Neural cell (in vitro differentiated cells): ENCODE measurements around the gene ME3. TPM values are rescaled to one million over a fixed set of nuclear protein-coding genes. Genes with fewer than 3 reads are reported as not detected.

Source experiments
- H2AFZ ChIP-seq: fragments of 200-600, 300-800 bp; sonication (generic), shearing (Covaris generic); 2 replicates; pipeline ENCODE4 v1.6.0; 2014; ENCODE audit warnings: low read depth, mild to moderate bottlenecking, antibody characterized with exemption, low read length, moderate library complexity
- H3F3A ChIP-seq: fragments of 200-600 bp; shearing (Covaris generic); 2 replicates; pipeline ENCODE4 v1.6.1; 2016; ENCODE audit warnings: mild to moderate bottlenecking, moderate library complexity, mixed read lengths, antibody characterized with exemption, low read length; ENCODE audit not compliant: insufficient read depth, poor library complexity, severe bottlenecking
- H3K27ac ChIP-seq: fragments of 200-600, 300-800 bp; sonication (generic), shearing (Covaris generic); 2 replicates; pipeline ENCODE4 v1.5.1; 2014; ENCODE audit warnings: mild to moderate bottlenecking, low read length, moderate library complexity
- H3K27me3 ChIP-seq: fragments of 300-800, 200-600 bp; sonication (generic), shearing (Covaris generic); 2 replicates; pipeline ENCODE4 v1.6.0; 2014; ENCODE audit warnings: mild to moderate bottlenecking, low read depth, low read length, moderate library complexity; ENCODE audit not compliant: insufficient read depth
- H3K36me3 ChIP-seq: fragments of 300-800, 200-600 bp; sonication (generic), shearing (Covaris generic); 2 replicates; pipeline ENCODE4 v1.5.1; 2014; ENCODE audit warnings: mild to moderate bottlenecking, antibody characterized with exemption, low read length, moderate library complexity; ENCODE audit not compliant: insufficient read depth
- H3K4me2 ChIP-seq: fragments of 300-800, 200-600 bp; sonication (generic), shearing (Covaris generic); 2 replicates; pipeline ENCODE4 v1.6.0; 2014; ENCODE audit warnings: mild to moderate bottlenecking, low read length
- H3K4me3 ChIP-seq: fragments of 300-800, 200-600 bp; sonication (generic), shearing (Covaris generic); 2 replicates; pipeline ENCODE4 v1.5.1; 2014; ENCODE audit warnings: mild to moderate bottlenecking, low read length, moderate library complexity
- H3K79me2 ChIP-seq: fragments of 200-600 bp; shearing (Covaris generic); replicated peaks from 2 replicates; pipeline ENCODE4 v1.6.0; 2014; ENCODE audit warnings: mild to moderate bottlenecking, low read length, moderate library complexity; ENCODE audit not compliant: insufficient read depth
- H3K9ac ChIP-seq: fragments of 300-800, 200-600 bp; sonication (generic), shearing (Covaris generic); 2 replicates; pipeline ENCODE4 v1.6.1; 2016; ENCODE audit warnings: mild to moderate bottlenecking, low read length, mixed read lengths
- H3K9me2 ChIP-seq: fragments of 200-600 bp; shearing (Covaris generic); 2 replicates; pipeline ENCODE4 v1.6.1; 2016; ENCODE audit warnings: mild to moderate bottlenecking, low read length, mixed read lengths; ENCODE audit not compliant: insufficient read depth
- H3K9me3 ChIP-seq: fragments of 200-600, 300-800 bp; sonication (generic), shearing (Covaris generic); 2 replicates; pipeline ENCODE4 v1.6.1; 2016; ENCODE audit warnings: mild to moderate bottlenecking, mixed run types, low read length, moderate library complexity, mixed read lengths
- H4K20me1 ChIP-seq: fragments of 200-600 bp; shearing (Covaris generic); 2 replicates; pipeline ENCODE4 v1.6.1; 2016; ENCODE audit warnings: mild to moderate bottlenecking, mixed run types; ENCODE audit not compliant: insufficient read depth
- CTCF ChIP-seq: fragments of 450-650 bp; IDR thresholded peaks from 2 replicates; pipeline ENCODE4 v1.5.1; 2014; ENCODE audit warnings: antibody characterized with exemption, mild to moderate bottlenecking, moderate library complexity; ENCODE audit not compliant: poor library complexity, severe bottlenecking
- EP300 ChIP-seq: fragments of 450-650 bp; conservative IDR thresholded peaks from 2 replicates; pipeline ENCODE4 v1.6.1; 2014; ENCODE audit warnings: antibody characterized with exemption, mild to moderate bottlenecking, moderate library complexity; ENCODE audit not compliant: poor library complexity, severe bottlenecking
- EZH2 ChIP-seq: fragments of 200-600, 300-800 bp; shearing (Covaris generic), sonication (generic); IDR thresholded peaks from 2 replicates; pipeline ENCODE4 v1.6.1; 2014; ENCODE audit warnings: antibody characterized with exemption, low read length, borderline replicate concordance, mild to moderate bottlenecking; ENCODE audit not compliant: insufficient read depth, poor library complexity, severe bottlenecking
- POLR2AphosphoS5 ChIP-seq: IDR thresholded peaks from 2 replicates; pipeline ENCODE4 v1.6.1; 2012
- RAD21 ChIP-seq: fragments of 450-650 bp; conservative IDR thresholded peaks from 2 replicates; pipeline ENCODE4 v1.6.1; 2014; ENCODE audit warnings: antibody characterized with exemption, mild to moderate bottlenecking, moderate library complexity
- REST ChIP-seq: IDR thresholded peaks from 2 replicates; pipeline ENCODE4 v1.6.1; 2012; ENCODE audit warnings: borderline replicate concordance
- SMC3 ChIP-seq: fragments of 450-650 bp; conservative IDR thresholded peaks from 2 replicates; pipeline ENCODE4 v1.6.1; 2014; ENCODE audit warnings: antibody characterized with exemption, mild to moderate bottlenecking, moderate library complexity; ENCODE audit not compliant: poor library complexity
- polyA plus RNA-seq: library from polyadenylated mRNA; depleted of rRNA; stranded (reverse); fragments of >200 nt; gene quantifications from 2 replicates; pipeline ENCODE4 v1.2.3, GENCODE V29; 2014

Gene ME3
- polyA plus RNA-seq, 1 donor from 2014 or later, result 2.1 TPM

- H3K9ac ChIP-seq, result no peak overlapping the region
- no peaks in the 10 kb centered on the region for H3K36me3 ChIP-seq
- H3K27ac ChIP-seq, result no peak overlapping the region
- no peak overlapping the region for H3K4me2 ChIP-seq
- no peaks in the 10 kb centered on the region for H3K27me3 ChIP-seq
- H3K4me3 ChIP-seq, result no peak overlapping the region
- H3K9me2 ChIP-seq, result no peaks in the 10 kb centered on the region
- TF ChIP-seq RAD21 (no peak), SMC3 (no peak), EP300 (no peak), CTCF (no peak)
- H3K9me3 ChIP-seq, result no peaks in the 10 kb centered on the region
- no peaks in the 10 kb centered on the region for H4K20me1 ChIP-seq
- no peaks in the 10 kb centered on the region for H3F3A ChIP-seq
- H2AFZ ChIP-seq, result no peak overlapping the region
- no peaks in the 10 kb centered on the region for H3K79me2 ChIP-seq
Measured at GRCh38 chr11:86481399-86481798, 191.0 kb downstream of the ME3 start.

GRCh38 chr11:86478348-86478747 lies 194.1 kb downstream of the ME3 start:
- no peaks in the 10 kb centered on the region for H3K79me2 ChIP-seq

More at GRCh38 chr11:86478348-86478747, 194.1 kb downstream of the ME3 start:
- H3K27ac ChIP-seq, result no peak overlapping the region
- no peaks in the 10 kb centered on the region for H3K9me2 ChIP-seq
- H3K27me3 ChIP-seq, result no peaks in the 10 kb centered on the region
- H3K4me3 ChIP-seq, result no peak overlapping the region
- no peak overlapping the region for H3K4me2 ChIP-seq
- no peak overlapping the region for H3K9ac ChIP-seq
- H2AFZ ChIP-seq, result no peak overlapping the region
- no peak for TF ChIP-seq EZH2
- no peak for TF ChIP-seq REST
- no peak for TF ChIP-seq CTCF
- no peak for TF ChIP-seq POLR2AphosphoS5
- no peaks in the 10 kb centered on the region for H3F3A ChIP-seq
- no peaks in the 10 kb centered on the region for H3K36me3 ChIP-seq
- no peaks in the 10 kb centered on the region for H4K20me1 ChIP-seq
- no peaks in the 10 kb centered on the region for H3K9me3 ChIP-seq
